Ectodermal cell (in vitro differentiated cells): Measurements from ENCODE around the gene CISH. TPM values are rescaled to one million over a fixed set of nuclear protein-coding genes. Genes with fewer than 3 reads are reported as not detected.

ENCODE experiments used
- H3K27ac ChIP-seq: 2 replicates; pipeline ENCODE4 v1.7.0; 2013; ENCODE audit warnings: mild to moderate bottlenecking, low read depth, low read length; ENCODE audit not compliant: insufficient read depth, poor library complexity, severe bottlenecking
- H3K27me3 ChIP-seq: 2 replicates; pipeline ENCODE4 v1.7.0; 2013; ENCODE audit warnings: mild to moderate bottlenecking, low read length; ENCODE audit not compliant: insufficient read depth, control insufficient read depth, poor library complexity, severe bottlenecking
- H3K36me3 ChIP-seq: one replicate; pipeline ENCODE4 v1.7.0; 2013; ENCODE audit warnings: low read length; ENCODE audit not compliant: control insufficient read depth, insufficient read depth
- H3K4me1 ChIP-seq: one replicate; pipeline ENCODE4 v1.7.0; 2013; ENCODE audit warnings: low read length; ENCODE audit not compliant: control insufficient read depth, insufficient read depth
- H3K4me3 ChIP-seq: 2 replicates; pipeline ENCODE4 v1.7.0; 2013; ENCODE audit warnings: low read depth, low read length, control low read depth; ENCODE audit not compliant: insufficient read depth
- H3K9me3 ChIP-seq: 2 replicates; pipeline ENCODE4 v1.7.0; 2013; ENCODE audit warnings: mild to moderate bottlenecking, low read length, moderate library complexity; ENCODE audit not compliant: control insufficient read depth
- WGBS, 2 experiments: methylation state at CpG; one replicate each; pipeline ENCODE4 v1.1.7; 2013; ENCODE audit warnings: missing lambda C conversion rate in 2 of 2; 5-methylcytosine and 5-hydroxymethylcytosine counted together
- polyA plus RNA-seq, 4 experiments: library from polyadenylated mRNA; stranded (reverse); fragments of 50-300 nt; gene quantifications; one replicate each; pipeline ENCODE4 v1.2.3, GENCODE V29; 2013

CISH gene, protein sequence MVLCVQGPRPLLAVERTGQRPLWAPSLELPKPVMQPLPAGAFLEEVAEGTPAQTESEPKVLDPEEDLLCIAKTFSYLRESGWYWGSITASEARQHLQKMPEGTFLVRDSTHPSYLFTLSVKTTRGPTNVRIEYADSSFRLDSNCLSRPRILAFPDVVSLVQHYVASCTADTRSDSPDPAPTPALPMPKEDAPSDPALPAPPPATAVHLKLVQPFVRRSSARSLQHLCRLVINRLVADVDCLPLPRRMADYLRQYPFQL
- polyA plus RNA-seq (2013, experiment 1 of 4): 1.7 TPM
- polyA plus RNA-seq (2013, experiment 2 of 4): 1.7 TPM
- 1.8 TPM for polyA plus RNA-seq (2013, experiment 3 of 4)
- polyA plus RNA-seq (2013, experiment 4 of 4): 1.7 TPM

DNA sequence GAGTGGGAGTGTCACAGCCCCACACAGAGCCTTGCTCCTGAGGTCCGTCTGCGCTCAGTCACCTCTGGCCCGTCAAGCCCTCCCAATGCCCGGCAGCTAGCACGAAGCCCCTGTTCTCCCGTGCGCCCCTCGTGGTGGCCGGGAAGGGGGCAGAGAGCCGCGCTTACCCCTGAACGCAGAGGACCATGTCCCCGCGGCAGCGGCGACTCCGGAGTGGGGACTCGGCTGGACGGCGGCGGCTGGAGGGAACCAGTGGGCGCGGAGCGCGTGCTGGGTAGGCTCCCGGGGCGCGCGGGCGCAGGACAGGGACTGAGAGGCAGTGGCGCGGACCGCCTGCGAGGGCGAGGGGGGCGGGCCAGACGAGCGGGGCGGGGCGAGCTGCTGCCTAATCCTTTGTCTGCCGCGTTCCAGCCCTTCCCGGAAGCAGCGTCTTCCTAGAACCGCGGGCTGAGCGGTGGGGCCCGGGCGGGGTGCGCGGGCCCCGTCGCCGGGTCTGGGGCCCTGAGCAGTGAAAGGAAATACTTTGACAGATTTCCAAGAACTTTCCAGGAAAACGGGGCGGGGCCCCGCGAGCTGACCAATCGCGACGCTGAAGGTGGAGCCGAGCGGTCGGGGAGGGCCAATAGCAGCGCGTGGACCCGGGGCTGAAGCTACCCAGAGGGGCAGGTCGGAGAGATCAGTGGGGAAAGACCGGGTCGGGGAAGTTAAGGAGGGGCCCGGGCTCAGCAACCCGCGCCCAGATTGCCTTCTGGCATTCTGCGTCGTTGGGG lies at the start of gene CISH:
CISH (minus strand) TSS at position 311 of the 770 bp plus-strand sequence; CDS start at position 187, 124 bp downstream.
- WGBS, 2 experiments: 1% methylated on average over 75 of the region's 75 CpGs
- Histone ChIP-seq H3K27ac (peak within 1 kb of the TSS; percentile 68), H3K36me3 (no peaks in the 10 kb centered on the region), H3K4me3 (peak within 1 kb of the TSS; percentile 40), H3K9me3 (no peaks in the 10 kb centered on the region), H3K27me3 (peaks cover 56% of the 10 kb centered on the region), H3K4me1 (peaks cover 8% of the 10 kb centered on the region)

DNA sequence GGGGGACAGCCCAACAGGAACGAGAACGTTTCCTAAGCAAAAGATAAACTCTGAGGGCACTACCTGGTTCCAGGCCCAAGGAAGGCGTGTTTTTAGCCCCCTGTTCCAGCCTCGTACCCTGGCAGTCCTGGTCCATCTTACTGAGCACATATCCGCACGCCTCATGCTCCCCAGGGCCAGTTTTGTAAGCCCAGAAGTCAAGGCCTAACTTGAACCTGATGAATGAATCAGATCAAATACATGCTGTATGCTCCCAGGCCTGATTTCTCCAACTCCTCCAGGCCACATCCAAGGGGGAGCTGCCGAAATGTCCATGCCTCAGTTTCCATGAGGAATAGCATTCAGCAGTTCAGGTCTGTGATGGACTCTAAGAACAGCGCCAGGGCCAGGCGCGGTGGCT lies 48.8 kb upstream of the CISH start:
- Histone ChIP-seq H3K36me3 (no peaks in the 10 kb centered on the region), H3K27me3 (no peaks in the 10 kb centered on the region), H3K4me1 (no peaks in the 10 kb centered on the region), H3K27ac (no peak overlapping the region), H3K9me3 (no peaks in the 10 kb centered on the region), H3K4me3 (no peak overlapping the region)
- WGBS, 2 experiments: 96% methylated on average over 10 of the region's 10 CpGs

DNA sequence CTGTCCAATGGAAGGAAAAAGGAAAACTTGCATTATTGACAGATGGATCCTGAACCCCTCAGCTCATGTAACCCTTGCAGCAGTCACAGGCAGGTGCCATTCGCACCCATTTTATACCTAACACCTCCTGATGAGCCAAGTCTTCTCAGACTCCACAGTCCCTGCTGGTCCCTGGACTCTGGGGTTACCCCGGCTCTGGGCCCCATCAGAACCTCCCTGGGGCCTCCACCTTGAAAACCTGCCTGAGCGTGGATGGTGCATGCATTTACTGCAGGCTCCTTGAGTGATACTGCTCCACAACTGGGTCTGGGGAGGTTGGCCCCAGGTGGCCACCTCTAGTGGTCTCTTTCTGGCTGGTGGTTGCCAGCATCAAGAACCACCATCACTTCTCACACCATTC lies 47.3 kb upstream of the CISH start:
- H3K27me3 ChIP-seq: no peaks in the 10 kb centered on the region
- no peak overlapping the region for H3K4me3 ChIP-seq
- H3K9me3 ChIP-seq: no peaks in the 10 kb centered on the region
- WGBS, 2 experiments: 92 to 93% methylated on average over 3 of the region's 3 CpGs
- no peaks in the 10 kb centered on the region for H3K4me1 ChIP-seq
- no peak overlapping the region for H3K27ac ChIP-seq
- H3K36me3 ChIP-seq: no peaks in the 10 kb centered on the region

DNA sequence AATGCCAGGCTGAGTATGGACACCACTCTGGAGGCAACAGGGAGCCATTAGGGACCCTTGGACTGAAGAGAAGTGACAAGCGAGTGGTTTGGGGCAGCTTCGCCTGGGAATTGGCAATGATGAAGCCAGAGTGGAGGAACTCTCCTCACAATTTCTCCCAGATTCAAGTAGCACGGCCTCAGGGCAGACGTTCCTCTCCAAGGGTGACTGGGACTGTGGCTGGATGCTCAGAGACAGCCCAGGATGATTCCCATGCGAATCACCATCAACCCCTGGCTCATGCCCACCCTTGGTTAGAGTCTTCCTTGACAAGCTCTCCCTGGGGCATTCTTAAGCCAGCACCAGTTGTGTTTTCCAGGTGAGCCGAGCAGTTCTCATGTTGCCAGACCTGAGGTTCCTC lies 46.8 kb upstream of the CISH start:
- Histone ChIP-seq H3K4me1 (no peaks in the 10 kb centered on the region), H3K4me3 (no peak overlapping the region), H3K36me3 (no peaks in the 10 kb centered on the region), H3K27me3 (no peaks in the 10 kb centered on the region), H3K27ac (no peak overlapping the region), H3K9me3 (no peaks in the 10 kb centered on the region)
- WGBS, 2 experiments: 93 to 95% methylated on average over 6 of the region's 6 CpGs

DNA sequence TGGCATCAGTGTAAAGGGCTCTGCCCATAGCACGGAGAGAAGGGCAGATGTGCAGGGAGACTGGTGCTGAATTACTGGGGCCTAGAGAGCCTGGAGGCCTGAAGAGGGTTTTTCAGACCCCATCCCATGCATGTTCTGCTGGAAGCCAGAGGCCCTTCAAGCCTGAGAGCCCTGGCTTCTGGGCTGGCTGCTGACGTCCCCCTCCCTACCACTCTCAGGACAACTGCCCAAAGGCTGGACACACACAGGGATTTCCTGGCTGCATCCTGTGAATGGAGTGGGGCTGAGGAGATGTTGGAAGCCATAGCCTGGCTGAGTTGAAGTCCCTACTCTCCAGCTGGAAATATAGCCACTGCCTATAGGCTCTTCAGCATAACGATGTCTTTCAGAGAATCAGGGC lies 46.2 kb upstream of the CISH start:
- Histone ChIP-seq H3K9me3 (no peaks in the 10 kb centered on the region), H3K27me3 (no peaks in the 10 kb centered on the region), H3K4me3 (no peak overlapping the region), H3K36me3 (no peaks in the 10 kb centered on the region), H3K4me1 (no peaks in the 10 kb centered on the region), H3K27ac (no peak overlapping the region)
- WGBS, 2 experiments: 94% methylated on average over 3 of the region's 3 CpGs

DNA sequence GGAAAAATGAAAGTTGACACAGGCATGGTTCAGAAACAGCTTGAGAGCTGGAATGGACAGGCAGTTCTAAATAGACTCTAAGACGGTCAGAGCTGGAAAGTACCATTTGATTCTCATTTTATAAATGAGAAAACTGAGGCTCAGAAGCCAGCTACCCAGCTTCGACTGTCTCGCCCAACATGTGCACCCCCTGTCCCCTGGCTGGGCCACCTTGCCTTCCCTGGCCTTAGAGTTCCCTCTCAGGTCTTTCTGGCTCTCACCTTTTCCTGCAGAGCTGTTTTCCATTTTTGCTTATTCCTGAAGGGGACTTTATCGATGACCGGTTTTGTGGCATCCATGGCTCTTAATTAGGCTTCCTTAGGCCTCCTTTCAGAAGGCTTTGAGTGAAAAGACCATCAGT lies 45.8 kb upstream of the CISH start:
- WGBS, 2 experiments: 95 to 97% methylated on average over 5 of the region's 5 CpGs
- no peaks in the 10 kb centered on the region for H3K9me3 ChIP-seq
- H3K4me1 ChIP-seq: no peaks in the 10 kb centered on the region
- H3K27ac ChIP-seq: no peak overlapping the region
- no peaks in the 10 kb centered on the region for H3K27me3 ChIP-seq
- no peak overlapping the region for H3K4me3 ChIP-seq
- no peaks in the 10 kb centered on the region for H3K36me3 ChIP-seq

DNA sequence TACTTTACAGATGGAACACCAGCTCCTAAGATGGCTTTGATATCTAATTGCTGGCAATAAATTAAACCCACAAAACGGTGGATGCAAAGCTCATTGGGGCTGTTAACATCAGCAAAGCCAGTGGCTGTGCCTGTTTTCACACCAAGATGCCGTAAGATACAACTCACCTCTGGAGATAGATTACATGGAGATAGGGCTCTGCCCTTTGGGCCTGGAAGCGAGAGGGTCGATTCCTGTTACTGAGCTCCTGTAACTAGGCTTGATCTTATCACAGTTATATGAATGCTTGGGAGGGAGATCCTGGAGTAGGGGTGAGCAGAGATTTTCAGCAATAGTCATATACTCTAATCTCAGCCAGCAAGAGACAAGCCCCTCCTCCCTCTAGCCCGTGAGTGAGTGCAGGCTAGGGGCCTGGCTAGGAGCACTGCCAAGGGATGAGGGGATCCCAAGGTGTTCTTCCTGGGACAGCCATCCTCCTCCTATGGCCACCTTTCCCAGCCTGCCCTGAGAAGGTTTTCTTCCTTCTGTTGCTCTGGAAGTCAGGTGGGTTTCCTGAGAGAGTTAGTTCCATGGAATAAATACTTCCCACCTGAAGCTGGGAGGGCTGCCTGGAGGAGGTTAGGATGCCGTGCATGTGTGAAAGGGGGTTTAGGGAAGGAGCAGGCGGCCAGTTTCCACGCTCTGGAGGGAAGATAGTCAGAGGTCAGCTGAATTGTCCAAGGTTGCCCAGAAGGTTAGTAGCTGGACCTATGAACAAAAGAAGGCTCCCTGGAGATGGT lies 45.0 kb upstream of the CISH start:
- 90% methylated on average over 8 of the region's 8 CpGs for WGBS, 2 experiments
- H3K27ac ChIP-seq: no peak overlapping the region
- no peak overlapping the region for H3K4me3 ChIP-seq
- H3K4me1 ChIP-seq: peaks cover 8% of the 10 kb centered on the region
- H3K27me3 ChIP-seq: no peaks in the 10 kb centered on the region
- H3K36me3 ChIP-seq: no peaks in the 10 kb centered on the region
- H3K9me3 ChIP-seq: no peaks in the 10 kb centered on the region

DNA sequence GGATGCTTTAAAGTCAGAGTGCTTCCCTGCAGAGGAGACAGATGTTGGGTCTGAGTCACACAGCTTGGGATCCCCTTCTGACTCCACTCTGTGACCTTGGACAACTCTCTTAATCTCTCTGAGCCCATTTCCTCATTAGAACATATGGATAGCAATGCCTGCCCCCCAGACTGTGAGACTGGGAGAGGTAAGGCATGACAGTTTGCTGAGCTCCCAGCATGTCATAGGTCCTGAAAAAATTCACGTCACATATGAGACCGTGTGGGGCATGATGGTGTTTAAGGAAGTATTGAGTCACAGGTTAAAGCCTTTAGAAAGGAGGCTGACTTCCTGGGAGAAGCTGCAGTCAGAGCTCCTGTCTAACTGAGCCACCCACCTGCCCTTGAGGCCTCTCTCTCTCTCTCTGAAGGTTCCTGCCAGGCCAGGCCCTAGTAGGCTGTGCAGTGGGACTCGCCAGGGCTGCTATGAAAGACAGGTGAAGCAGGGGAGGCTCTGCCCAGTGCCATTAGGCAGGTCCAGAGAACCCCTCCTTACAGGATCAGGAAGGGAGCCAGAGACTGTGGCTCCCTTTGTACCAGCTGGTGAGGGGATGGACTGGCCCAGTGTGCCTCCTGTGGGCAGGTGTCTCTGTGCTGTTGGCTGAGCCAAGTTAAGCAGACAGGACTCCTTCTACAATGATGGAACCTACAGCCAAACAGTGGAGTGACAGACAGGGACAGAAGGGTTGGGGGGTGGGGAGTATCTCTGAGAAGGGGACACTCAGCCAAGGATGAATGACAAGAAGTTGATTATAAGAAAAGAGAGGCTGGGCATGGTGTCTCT lies 43.6 kb upstream of the CISH start:
- H3K4me3 ChIP-seq: no peak overlapping the region
- 59 to 62% methylated on average over 3 of the region's 3 CpGs for WGBS, 2 experiments
- H3K4me1 ChIP-seq: peaks cover 11% of the 10 kb centered on the region
- no peaks in the 10 kb centered on the region for H3K36me3 ChIP-seq
- no peaks in the 10 kb centered on the region for H3K27me3 ChIP-seq
- H3K27ac ChIP-seq: no peak overlapping the region
- H3K9me3 ChIP-seq: no peaks in the 10 kb centered on the region

DNA sequence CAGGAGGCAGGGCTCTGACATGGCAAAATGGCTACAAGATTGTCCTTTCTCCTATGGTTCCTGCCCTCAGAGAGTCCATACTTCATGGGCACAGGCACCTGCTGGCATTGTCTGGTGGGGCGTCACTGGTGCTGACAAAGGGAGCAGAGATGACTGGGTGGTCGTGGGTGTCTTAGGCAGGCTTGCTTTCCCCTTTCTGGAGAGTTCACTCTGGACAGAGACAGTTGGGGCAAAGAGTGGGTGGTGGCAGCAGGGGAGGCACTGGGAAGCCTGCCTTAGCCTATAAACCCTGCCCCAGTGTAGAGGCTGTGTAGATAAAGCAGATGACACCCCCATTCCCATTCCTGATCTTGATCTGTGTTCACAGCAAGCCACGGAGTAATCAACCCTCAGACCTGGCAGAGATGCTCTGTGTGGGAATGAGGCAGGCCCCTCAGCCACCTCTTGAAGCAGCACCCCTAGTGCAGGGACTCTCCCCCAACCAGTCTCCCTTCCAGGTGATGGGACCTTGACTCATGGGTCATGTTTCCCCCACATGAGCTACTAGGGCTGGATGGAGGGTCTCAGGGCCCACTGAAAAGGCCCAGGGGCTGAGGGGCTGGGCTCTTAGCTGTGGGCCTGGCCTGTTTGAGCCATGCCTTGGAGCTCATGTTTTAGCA lies 42.5 kb upstream of the CISH start:
- Histone ChIP-seq H3K27me3 (no peaks in the 10 kb centered on the region), H3K4me1 (peaks cover 15% of the 10 kb centered on the region), H3K4me3 (no peak overlapping the region), H3K9me3 (no peaks in the 10 kb centered on the region), H3K36me3 (no peaks in the 10 kb centered on the region), H3K27ac (no peak overlapping the region)
- WGBS, 2 experiments: 84 to 85% methylated on average over 3 of the region's 3 CpGs
